ENCODE measurements around the gene EWSR1.
"Not testable (repeated sequence)": the region's sequence is repeated elsewhere in the genome, so short reads cannot be mapped to it uniquely, and the experiment has no call there.

Gene EWSR1

DNA sequence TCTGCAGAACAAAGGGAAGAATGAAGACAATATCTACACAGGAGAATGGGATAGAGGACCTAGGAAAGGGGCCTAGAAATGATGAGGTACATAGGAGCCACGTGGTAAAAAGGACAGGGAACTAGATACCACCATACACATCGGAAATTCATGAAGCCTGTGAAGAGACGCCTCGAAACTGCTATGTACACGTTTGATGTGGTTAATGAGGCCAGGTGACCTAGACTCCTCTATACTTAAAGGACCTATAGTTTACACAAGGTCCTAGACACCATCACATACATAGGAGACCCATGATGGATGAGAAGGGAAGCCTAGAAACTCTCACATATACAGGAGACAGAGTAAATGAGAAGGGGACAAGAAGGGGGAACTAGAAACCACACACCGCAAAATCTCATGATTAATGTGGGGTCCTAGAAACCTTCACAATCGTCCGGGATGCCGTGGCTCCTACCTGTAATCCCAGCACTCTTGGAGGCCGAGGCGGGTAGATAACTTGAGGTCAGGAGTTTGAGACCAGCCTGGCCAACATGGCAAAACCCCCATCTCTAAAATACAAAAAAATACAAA, 24.1 kb upstream of the EWSR1 start:
- no peaks in the 10 kb centered on the region for H3F3A ChIP-seq (ENCODE audit: low read depth)
- no peak overlapping the region for H3K4me2 ChIP-seq (ENCODE audit: low read depth, low read length, poor library complexity, severe bottlenecking)
- no peak overlapping the region for H3K9ac ChIP-seq (ENCODE audit: low read depth, low read length, poor library complexity, severe bottlenecking)
- no peak overlapping the region for H3K4me3 ChIP-seq (ENCODE audit: low read length, poor library complexity, severe bottlenecking)
- TF ChIP-seq, protein P1, sequence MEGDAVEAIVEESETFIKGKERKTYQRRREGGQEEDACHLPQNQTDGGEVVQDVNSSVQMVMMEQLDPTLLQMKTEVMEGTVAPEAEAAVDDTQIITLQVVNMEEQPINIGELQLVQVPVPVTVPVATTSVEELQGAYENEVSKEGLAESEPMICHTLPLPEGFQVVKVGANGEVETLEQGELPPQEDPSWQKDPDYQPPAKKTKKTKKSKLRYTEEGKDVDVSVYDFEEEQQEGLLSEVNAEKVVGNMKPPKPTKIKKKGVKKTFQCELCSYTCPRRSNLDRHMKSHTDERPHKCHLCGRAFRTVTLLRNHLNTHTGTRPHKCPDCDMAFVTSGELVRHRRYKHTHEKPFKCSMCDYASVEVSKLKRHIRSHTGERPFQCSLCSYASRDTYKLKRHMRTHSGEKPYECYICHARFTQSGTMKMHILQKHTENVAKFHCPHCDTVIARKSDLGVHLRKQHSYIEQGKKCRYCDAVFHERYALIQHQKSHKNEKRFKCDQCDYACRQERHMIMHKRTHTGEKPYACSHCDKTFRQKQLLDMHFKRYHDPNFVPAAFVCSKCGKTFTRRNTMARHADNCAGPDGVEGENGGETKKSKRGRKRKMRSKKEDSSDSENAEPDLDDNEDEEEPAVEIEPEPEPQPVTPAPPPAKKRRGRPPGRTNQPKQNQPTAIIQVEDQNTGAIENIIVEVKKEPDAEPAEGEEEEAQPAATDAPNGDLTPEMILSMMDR (conservative IDR thresholded peaks at IDR 0.05; ENCODE audit: low read length), result no peak
- TF ChIP-seq EZH2phosphoT487 (IDR thresholded peaks at IDR 0.05; ENCODE audit: borderline replicate concordance), result no peak
- H3K9me2 ChIP-seq (replicated peaks; ENCODE audit: low read depth, low read length), result no peaks in the 10 kb centered on the region
- H3K27me3 ChIP-seq (ENCODE audit: insufficient read depth, low read length, poor library complexity, severe bottlenecking), result no peaks in the 10 kb centered on the region
- no peaks in the 10 kb centered on the region for H4K20me1 ChIP-seq (ENCODE audit: insufficient read depth, low read length, poor library complexity, severe bottlenecking)
- H3K9me3 ChIP-seq (ENCODE audit: insufficient read depth, low read depth, low read length), result peaks cover 17% of the 10 kb centered on the region
- peaks cover 78% of the 10 kb centered on the region for H3K36me3 ChIP-seq (ENCODE audit: insufficient read depth, low read length)
- peaks cover 15% of the 10 kb centered on the region for H3K4me1 ChIP-seq (ENCODE audit: insufficient read depth, low read length, poor library complexity, severe bottlenecking)
- no peaks in the 10 kb centered on the region for H3K79me2 ChIP-seq (ENCODE audit: insufficient read depth, low read length)
- no peak overlapping the region for H2AFZ ChIP-seq (ENCODE audit: low read length)

DNA sequence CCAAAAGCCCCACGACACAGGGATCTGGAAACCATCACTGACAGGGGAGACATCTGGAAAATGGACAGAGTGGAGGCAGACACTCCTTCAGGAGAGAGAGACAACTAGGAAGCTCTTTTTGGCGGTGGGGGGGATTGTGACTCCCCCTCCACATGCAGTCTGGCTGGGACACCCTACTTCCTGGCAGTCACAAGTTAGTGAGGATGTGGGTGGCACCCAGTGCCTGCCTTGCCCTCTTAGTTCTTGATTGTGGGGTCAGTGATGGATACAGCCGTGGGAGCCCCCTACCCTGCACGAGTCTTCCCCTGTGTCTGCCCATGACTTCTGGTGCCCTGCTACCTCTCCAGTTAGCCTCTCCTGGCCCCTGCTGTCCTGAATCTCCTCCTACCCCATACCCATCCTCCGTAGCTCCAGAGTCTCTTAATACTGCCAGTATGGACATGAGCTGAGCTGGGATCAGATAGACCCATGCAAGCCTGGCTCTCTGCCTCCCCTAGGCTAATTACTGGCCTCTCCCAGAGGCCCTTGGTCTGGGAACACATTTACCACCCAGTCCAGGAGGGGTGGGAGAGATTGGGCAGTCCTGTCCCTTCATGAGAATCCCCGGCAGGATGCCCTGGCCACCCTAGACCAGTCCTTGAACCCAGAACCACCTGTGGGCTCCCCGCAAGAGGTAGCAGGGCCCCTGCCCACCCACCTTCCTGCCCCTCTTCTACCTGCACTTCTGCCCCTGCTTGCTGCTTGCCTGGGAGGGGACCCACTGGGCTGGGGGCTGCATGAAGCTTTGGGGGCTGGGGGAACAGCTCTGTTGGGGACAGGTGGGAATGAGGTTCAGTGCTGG, 23.1 kb upstream of the EWSR1 start:
- H3K79me2 ChIP-seq (ENCODE audit: insufficient read depth, low read length), result no peaks in the 10 kb centered on the region
- no peak overlapping the region for H3K4me3 ChIP-seq (ENCODE audit: low read length, poor library complexity, severe bottlenecking)
- H3K4me2 ChIP-seq (ENCODE audit: low read depth, low read length, poor library complexity, severe bottlenecking), result peak overlapping the region; percentile 50
- H3K36me3 ChIP-seq (ENCODE audit: insufficient read depth, low read length), result peaks cover 73% of the 10 kb centered on the region
- H3K9me2 ChIP-seq (replicated peaks; ENCODE audit: low read depth, low read length), result no peaks in the 10 kb centered on the region
- peaks cover 14% of the 10 kb centered on the region for H3K9me3 ChIP-seq (ENCODE audit: insufficient read depth, low read depth, low read length)
- peaks cover 15% of the 10 kb centered on the region for H3K4me1 ChIP-seq (ENCODE audit: insufficient read depth, low read length, poor library complexity, severe bottlenecking)
- no peak overlapping the region for H2AFZ ChIP-seq (ENCODE audit: low read length)
- H3F3A ChIP-seq (ENCODE audit: low read depth), result no peaks in the 10 kb centered on the region
- TF ChIP-seq EZH2phosphoT487 (IDR thresholded peaks at IDR 0.05; ENCODE audit: borderline replicate concordance), result no peak
- TF ChIP-seq, protein P1 (conservative IDR thresholded peaks at IDR 0.05; ENCODE audit: low read length), result no peak
- no peaks in the 10 kb centered on the region for H3K27me3 ChIP-seq (ENCODE audit: insufficient read depth, low read length, poor library complexity, severe bottlenecking)
- H3K9ac ChIP-seq (ENCODE audit: low read depth, low read length, poor library complexity, severe bottlenecking), result peak overlapping the region; percentile 42
- no peaks in the 10 kb centered on the region for H4K20me1 ChIP-seq (ENCODE audit: insufficient read depth, low read length, poor library complexity, severe bottlenecking)

DNA sequence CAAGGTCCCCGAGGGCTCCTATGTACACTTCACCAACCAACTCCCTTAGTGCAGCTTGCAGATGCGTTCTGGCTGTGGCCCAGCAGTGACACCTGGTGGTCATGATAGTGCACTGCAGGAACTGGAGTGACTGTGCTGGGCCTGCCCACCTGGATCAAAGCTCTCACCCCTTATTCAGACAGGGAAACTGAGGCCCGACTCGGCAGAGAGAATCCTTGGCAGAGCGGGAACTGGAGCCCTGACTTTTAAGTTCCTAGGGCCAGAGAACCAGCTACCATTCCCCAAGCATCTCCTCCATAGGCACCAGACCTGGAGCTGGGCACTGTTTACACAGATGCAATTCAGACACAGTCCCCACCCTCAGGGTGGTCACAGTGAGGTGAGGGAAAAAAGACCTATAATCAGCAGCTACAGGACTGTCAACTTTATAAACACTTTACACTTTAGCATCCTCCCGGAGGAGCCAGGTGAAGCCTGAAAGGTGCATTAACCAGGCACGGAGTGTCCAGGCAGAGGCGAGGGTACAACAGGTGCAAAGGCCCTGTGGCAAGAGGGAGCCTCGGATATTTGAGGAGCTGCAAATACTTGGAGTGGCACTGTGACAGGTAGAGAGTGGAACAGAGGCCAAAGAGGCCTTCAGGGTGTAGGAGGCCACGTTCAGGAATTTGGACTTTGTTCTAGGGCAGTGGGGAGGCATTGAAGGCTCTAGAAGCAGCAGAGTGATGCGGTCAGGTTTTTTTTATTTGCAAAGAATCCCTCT, 22.3 kb upstream of the EWSR1 start:
- Histone ChIP-seq H3K4me1 (ENCODE audit: insufficient read depth, low read length, poor library complexity, severe bottlenecking) (peaks cover 15% of the 10 kb centered on the region), H4K20me1 (ENCODE audit: insufficient read depth, low read length, poor library complexity, severe bottlenecking) (no peaks in the 10 kb centered on the region), H3F3A (ENCODE audit: low read depth) (no peaks in the 10 kb centered on the region), H3K36me3 (ENCODE audit: insufficient read depth, low read length) (peaks cover 68% of the 10 kb centered on the region), H3K27me3 (ENCODE audit: insufficient read depth, low read length, poor library complexity, severe bottlenecking) (no peaks in the 10 kb centered on the region), H3K4me3 (ENCODE audit: low read length, poor library complexity, severe bottlenecking) (no peak overlapping the region), H3K9ac (ENCODE audit: low read depth, low read length, poor library complexity, severe bottlenecking) (no peak overlapping the region), H2AFZ (ENCODE audit: low read length) (no peak overlapping the region), H3K9me2 (replicated peaks; ENCODE audit: low read depth, low read length) (no peaks in the 10 kb centered on the region), H3K4me2 (ENCODE audit: low read depth, low read length, poor library complexity, severe bottlenecking) (peak overlapping the region; percentile 50), H3K79me2 (ENCODE audit: insufficient read depth, low read length) (no peaks in the 10 kb centered on the region), H3K9me3 (ENCODE audit: insufficient read depth, low read depth, low read length) (peaks cover 14% of the 10 kb centered on the region)
- no peak for TF ChIP-seq EZH2phosphoT487 (IDR thresholded peaks at IDR 0.05; ENCODE audit: borderline replicate concordance)
- TF ChIP-seq, protein P1 (conservative IDR thresholded peaks at IDR 0.05; ENCODE audit: low read length), result peak; percentile 95

DNA sequence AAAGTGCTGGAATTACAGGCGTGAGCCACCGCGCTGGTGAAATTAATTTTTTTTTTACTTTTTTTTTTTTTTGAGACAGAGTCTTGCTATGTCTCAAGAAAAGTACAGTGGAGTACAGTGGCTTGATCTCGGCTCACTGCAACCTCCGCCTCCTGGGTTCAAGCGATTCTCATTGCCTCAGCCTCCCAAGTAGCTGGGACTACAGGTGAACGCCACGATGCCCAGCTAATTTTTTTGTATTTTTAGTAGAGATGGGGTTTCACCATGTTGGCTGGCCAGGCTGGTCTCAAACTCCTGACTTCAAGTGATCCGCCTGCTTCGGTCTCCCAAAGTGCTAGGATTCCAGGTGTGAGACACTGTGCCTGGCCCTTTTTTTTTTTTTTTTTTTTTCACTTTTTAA, 20.2 kb upstream of the EWSR1 start:
- not testable (repeated sequence) for H3K9ac ChIP-seq (ENCODE audit: low read depth, low read length, poor library complexity, severe bottlenecking); H3F3A ChIP-seq (ENCODE audit: low read depth); H3K4me3 ChIP-seq (ENCODE audit: low read length, poor library complexity, severe bottlenecking); H3K9me3 ChIP-seq (ENCODE audit: insufficient read depth, low read depth, low read length); H3K9me2 ChIP-seq (replicated peaks; ENCODE audit: low read depth, low read length); H4K20me1 ChIP-seq (ENCODE audit: insufficient read depth, low read length, poor library complexity, severe bottlenecking); H2AFZ ChIP-seq (ENCODE audit: low read length); H3K79me2 ChIP-seq (ENCODE audit: insufficient read depth, low read length); H3K27me3 ChIP-seq (ENCODE audit: insufficient read depth, low read length, poor library complexity, severe bottlenecking); H3K4me2 ChIP-seq (ENCODE audit: low read depth, low read length, poor library complexity, severe bottlenecking)
- Histone ChIP-seq H3K36me3 (ENCODE audit: insufficient read depth, low read length) (peaks cover 60% of the 10 kb centered on the region; the same call in 1 of the 2 replicates), H3K4me1 (ENCODE audit: insufficient read depth, low read length, poor library complexity, severe bottlenecking) (peaks cover 15% of the 10 kb centered on the region)

Measured in Loucy (cell line).